Ishikawa (cell line): Measurements from ENCODE around the gene KCTD3.

ENCODE experiments used
- CEBPB ChIP-seq: IDR thresholded peaks from 2 replicates; pipeline ENCODE4 v1.6.1; 2012
- CREB1 ChIP-seq: IDR thresholded peaks from 2 replicates; pipeline ENCODE4 v1.6.1; 2012; ENCODE audit warnings: low read depth
- EGR1 ChIP-seq: IDR thresholded peaks from 2 replicates; pipeline ENCODE4 v1.6.1; 2012
- EP300 ChIP-seq: IDR thresholded peaks from 2 replicates; pipeline ENCODE4 v1.6.1; 2012; ENCODE audit warnings: borderline replicate concordance
- MAX ChIP-seq: IDR thresholded peaks from 2 replicates; pipeline ENCODE4 v1.6.1; 2012
- NFIC ChIP-seq: IDR thresholded peaks from 2 replicates; pipeline ENCODE4 v1.6.1; 2012
- RAD21 ChIP-seq: IDR thresholded peaks from 2 replicates; pipeline ENCODE4 v1.6.1; 2012; ENCODE audit warnings: low read depth
- TAF1 ChIP-seq: IDR thresholded peaks from 2 replicates; pipeline ENCODE4 v1.6.1; 2012; ENCODE audit warnings: low read depth, mild to moderate bottlenecking
- TCF12 ChIP-seq: IDR thresholded peaks from 2 replicates; pipeline ENCODE4 v1.6.1; 2012; ENCODE audit warnings: low read depth
- TEAD4 ChIP-seq: IDR thresholded peaks from 2 replicates; pipeline ENCODE4 v1.6.1; 2012
- YY1 ChIP-seq: IDR thresholded peaks from 2 replicates; pipeline ENCODE4 v1.6.1; 2012; ENCODE audit warnings: low read depth
- ZBTB7A ChIP-seq: IDR thresholded peaks from 2 replicates; pipeline ENCODE4 v1.6.1; 2012; ENCODE audit warnings: low read depth
- TF ChIP-seq, protein P1 (sequence below): IDR thresholded peaks from 2 replicates; pipeline ENCODE4 v1.6.1; 2012; ENCODE audit warnings: low read depth, mild to moderate bottlenecking
- TF ChIP-seq, protein P2 (sequence below): IDR thresholded peaks from 2 replicates; pipeline ENCODE4 v1.6.1; 2012

GRCh38 chr1:215539803-215540570 lies 27.1 kb upstream of the KCTD3 start:
- TF ChIP-seq YY1 (no peak), RAD21 (no peak), MAX (no peak), TCF12 (no peak), CEBPB (no peak), TAF1 (no peak), EP300 (no peak), ZBTB7A (no peak), EGR1 (no peak), NFIC (peak; percentile 15; the same call in 1 of the 2 replicates), CREB1 (no peak), TEAD4 (no peak)
- TF ChIP-seq, protein P1, sequence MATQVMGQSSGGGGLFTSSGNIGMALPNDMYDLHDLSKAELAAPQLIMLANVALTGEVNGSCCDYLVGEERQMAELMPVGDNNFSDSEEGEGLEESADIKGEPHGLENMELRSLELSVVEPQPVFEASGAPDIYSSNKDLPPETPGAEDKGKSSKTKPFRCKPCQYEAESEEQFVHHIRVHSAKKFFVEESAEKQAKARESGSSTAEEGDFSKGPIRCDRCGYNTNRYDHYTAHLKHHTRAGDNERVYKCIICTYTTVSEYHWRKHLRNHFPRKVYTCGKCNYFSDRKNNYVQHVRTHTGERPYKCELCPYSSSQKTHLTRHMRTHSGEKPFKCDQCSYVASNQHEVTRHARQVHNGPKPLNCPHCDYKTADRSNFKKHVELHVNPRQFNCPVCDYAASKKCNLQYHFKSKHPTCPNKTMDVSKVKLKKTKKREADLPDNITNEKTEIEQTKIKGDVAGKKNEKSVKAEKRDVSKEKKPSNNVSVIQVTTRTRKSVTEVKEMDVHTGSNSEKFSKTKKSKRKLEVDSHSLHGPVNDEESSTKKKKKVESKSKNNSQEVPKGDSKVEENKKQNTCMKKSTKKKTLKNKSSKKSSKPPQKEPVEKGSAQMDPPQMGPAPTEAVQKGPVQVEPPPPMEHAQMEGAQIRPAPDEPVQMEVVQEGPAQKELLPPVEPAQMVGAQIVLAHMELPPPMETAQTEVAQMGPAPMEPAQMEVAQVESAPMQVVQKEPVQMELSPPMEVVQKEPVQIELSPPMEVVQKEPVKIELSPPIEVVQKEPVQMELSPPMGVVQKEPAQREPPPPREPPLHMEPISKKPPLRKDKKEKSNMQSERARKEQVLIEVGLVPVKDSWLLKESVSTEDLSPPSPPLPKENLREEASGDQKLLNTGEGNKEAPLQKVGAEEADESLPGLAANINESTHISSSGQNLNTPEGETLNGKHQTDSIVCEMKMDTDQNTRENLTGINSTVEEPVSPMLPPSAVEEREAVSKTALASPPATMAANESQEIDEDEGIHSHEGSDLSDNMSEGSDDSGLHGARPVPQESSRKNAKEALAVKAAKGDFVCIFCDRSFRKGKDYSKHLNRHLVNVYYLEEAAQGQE, result no peak
- TF ChIP-seq, protein P2, sequence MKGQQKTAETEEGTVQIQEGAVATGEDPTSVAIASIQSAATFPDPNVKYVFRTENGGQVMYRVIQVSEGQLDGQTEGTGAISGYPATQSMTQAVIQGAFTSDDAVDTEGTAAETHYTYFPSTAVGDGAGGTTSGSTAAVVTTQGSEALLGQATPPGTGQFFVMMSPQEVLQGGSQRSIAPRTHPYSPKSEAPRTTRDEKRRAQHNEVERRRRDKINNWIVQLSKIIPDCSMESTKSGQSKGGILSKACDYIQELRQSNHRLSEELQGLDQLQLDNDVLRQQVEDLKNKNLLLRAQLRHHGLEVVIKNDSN, result no peak
